ENCODE results near the gene GSDMA.

GSDMA gene

DNA sequence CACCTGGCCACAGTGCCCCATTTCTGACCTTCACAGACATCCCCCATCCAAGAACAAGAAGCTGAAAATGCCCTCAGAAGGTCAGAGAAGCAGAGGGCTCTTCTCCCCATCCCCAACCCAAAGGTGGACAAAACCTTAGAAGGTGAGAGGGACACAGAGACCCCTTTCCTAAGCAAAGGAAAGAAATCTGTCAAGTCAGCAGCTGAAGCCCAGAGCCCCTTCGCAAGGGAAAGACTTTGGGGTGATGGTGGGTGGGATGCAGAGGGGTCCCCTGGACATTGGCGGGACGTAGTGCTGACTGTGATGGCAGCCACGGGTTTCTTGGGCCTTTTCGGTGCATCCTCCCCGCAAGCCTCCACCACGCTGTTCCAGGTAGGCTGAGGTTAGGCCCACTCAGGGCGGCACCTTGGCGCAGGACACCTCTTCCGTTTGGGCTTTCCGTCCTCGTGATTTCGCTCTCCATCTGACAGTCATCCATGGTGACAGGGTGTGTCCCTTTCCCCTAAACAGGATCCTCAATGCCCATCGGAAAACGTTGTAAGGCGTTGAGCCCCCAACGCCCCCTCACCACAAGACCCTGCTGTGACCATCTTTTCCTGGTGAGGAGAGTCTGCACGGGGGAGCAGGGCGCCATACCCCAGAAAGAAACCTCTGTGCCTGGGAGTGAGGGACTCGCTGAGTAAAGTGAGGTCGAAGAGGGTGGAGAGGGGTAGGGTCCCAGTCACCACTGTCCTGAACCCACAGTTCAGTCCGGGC lies 10.7 kb upstream of the GSDMA start:
- no peaks in the 10 kb centered on the region for H3K36me3 ChIP-seq (ENCODE audit: insufficient read depth, low read length)
- H3K27me3 ChIP-seq (ENCODE audit: control insufficient read depth, insufficient read depth, low read length): no peaks in the 10 kb centered on the region
- no peaks in the 10 kb centered on the region for H3K9me3 ChIP-seq (replicated peaks; ENCODE audit: low read length)
- H3K9ac ChIP-seq (ENCODE audit: low read depth, low read length): peak overlapping the region; percentile 4
- H3K4me3 ChIP-seq (ENCODE audit: low read length): peak overlapping the region; percentile 48
- peaks cover 11% of the 10 kb centered on the region for H3K4me1 ChIP-seq (ENCODE audit: control insufficient read depth, insufficient read depth, low read length)
- H3K4me2 ChIP-seq (ENCODE audit: low read length): peak overlapping the region; percentile 76

DNA sequence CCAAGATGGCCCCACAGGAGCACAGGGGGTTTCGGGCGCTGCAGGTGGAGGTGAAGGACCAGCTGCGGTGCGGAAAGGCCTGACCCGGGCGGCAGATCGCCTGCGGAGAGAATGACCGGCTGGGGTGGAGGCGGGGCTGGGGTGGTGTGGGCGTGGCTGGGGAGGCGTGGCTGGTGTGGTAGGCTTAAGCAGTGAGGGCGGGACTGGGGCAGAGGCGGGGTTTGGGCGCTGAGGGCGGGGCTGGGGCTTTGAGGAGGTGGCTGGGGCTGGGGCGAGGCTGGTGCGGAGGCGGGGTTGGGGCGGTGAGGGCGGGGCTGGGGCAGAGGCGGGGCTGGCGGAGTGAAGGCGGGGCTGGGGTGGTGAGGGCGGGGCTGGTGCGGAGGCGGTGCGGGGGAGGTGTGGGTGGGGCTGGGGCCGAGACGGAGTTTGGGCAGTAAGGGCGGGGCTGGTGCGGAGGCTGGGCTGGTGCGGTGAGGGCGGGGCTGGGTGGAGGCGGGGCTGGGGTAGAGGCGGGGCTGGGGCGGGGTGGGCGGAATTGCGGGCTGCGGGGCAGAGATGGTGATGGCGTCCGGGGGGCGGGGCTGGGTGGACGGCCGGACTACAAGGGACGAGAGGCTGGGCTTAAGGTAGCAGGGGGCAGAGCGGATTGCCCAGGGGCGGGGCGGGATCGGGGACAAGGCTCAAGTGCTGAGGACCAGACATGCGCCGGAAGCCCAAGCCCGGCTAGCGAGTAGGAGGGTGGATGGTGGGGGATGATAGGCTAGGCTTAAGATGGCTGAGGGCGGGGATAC lies 9.9 kb upstream of the GSDMA start:
- Histone ChIP-seq H3K27me3 (ENCODE audit: control insufficient read depth, insufficient read depth, low read length) (no peaks in the 10 kb centered on the region), H3K9me3 (replicated peaks; ENCODE audit: low read length) (no peaks in the 10 kb centered on the region), H3K4me3 (ENCODE audit: low read length) (peak overlapping the region; percentile 71), H3K4me1 (ENCODE audit: control insufficient read depth, insufficient read depth, low read length) (peaks cover 11% of the 10 kb centered on the region), H3K9ac (ENCODE audit: low read depth, low read length) (peak overlapping the region; percentile 65), H3K36me3 (ENCODE audit: insufficient read depth, low read length) (no peaks in the 10 kb centered on the region), H3K4me2 (ENCODE audit: low read length) (peak overlapping the region; percentile 86)

DNA sequence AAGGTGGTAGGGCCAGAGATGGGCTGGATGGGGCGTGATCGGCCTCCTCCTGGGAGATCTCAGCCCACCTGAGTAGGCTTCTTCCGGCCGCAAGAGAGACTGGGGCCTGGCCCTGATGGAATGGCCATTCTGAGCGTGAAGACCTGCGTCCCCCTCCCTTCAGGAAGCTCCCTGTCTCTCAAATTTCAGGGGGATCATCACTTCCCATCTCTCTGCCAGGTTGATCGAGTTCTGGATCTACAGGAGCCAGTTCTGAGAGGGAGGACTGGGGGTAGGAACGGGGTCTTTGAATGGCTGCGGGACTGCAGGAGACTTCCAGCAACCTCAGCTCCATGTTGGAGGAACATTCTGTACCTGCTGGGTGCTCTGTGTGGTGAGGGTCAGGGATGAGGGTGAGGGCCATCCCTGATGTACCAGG lies 9.3 kb upstream of the GSDMA start:
- peaks cover 11% of the 10 kb centered on the region for H3K4me1 ChIP-seq (ENCODE audit: control insufficient read depth, insufficient read depth, low read length)
- H3K4me2 ChIP-seq (ENCODE audit: low read length): peak overlapping the region; percentile 86
- H3K27me3 ChIP-seq (ENCODE audit: control insufficient read depth, insufficient read depth, low read length): no peaks in the 10 kb centered on the region
- H3K9me3 ChIP-seq (replicated peaks; ENCODE audit: low read length): no peaks in the 10 kb centered on the region
- H3K4me3 ChIP-seq (ENCODE audit: low read length): peak overlapping the region; percentile 71
- no peaks in the 10 kb centered on the region for H3K36me3 ChIP-seq (ENCODE audit: insufficient read depth, low read length)
- peak overlapping the region; percentile 65 for H3K9ac ChIP-seq (ENCODE audit: low read depth, low read length)

DNA sequence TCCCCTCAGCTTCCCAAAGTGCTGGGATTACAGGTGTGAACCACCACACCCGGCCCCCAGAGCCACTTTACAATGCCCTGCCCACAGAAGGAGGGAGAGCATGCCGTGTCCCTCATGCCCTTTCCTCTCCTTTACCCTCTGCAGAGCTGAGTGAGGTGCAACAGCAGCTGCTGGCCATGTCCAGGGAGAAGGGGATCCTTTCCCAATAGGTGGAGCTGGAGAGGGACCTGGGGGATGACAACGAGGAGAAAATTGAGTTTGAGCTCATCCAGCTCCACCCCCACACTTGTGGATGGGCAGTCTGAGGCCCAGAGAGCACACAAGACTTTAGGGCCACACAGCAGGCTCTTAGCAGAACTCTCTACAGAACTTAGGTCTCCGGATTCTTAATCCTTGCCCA lies 7.9 kb upstream of the GSDMA start:
- peaks cover 13% of the 10 kb centered on the region for H3K4me1 ChIP-seq (ENCODE audit: control insufficient read depth, insufficient read depth, low read length)
- no peak overlapping the region for H3K4me2 ChIP-seq (ENCODE audit: low read length)
- H3K36me3 ChIP-seq (ENCODE audit: insufficient read depth, low read length): no peaks in the 10 kb centered on the region
- no peaks in the 10 kb centered on the region for H3K9me3 ChIP-seq (replicated peaks; ENCODE audit: low read length)
- H3K9ac ChIP-seq (ENCODE audit: low read depth, low read length): no peak overlapping the region
- H3K27me3 ChIP-seq (ENCODE audit: control insufficient read depth, insufficient read depth, low read length): no peaks in the 10 kb centered on the region
- no peak overlapping the region for H3K4me3 ChIP-seq (ENCODE audit: low read length)

DNA sequence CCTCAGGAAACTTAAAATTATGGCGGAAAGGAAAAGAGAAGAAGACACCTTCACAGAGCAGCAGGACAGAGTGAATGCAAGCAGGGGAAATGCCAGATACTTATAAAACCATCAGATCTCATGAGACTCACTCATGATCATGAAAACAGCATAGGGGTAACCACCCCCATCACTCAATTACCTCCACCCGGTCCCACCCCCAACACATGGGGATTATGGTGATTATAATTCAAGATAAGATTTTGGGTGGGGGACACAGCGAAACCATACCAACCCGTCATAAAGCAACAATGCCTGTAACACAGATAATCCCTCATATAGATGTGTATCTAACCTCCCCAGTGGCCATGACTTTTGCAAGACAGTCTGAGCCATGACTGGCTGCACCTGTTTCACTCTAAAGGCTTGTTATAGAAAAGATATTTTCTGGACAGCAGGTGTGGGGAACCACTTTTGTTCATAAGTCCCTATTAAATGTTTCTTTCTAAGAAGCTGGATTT lies 7.0 kb upstream of the GSDMA start:
- Histone ChIP-seq H3K9ac (ENCODE audit: low read depth, low read length) (no peak overlapping the region), H3K27me3 (ENCODE audit: control insufficient read depth, insufficient read depth, low read length) (peaks cover 6% of the 10 kb centered on the region), H3K4me1 (ENCODE audit: control insufficient read depth, insufficient read depth, low read length) (peaks cover 13% of the 10 kb centered on the region), H3K36me3 (ENCODE audit: insufficient read depth, low read length) (no peaks in the 10 kb centered on the region), H3K4me2 (ENCODE audit: low read length) (no peak overlapping the region), H3K4me3 (ENCODE audit: low read length) (no peak overlapping the region), H3K9me3 (replicated peaks; ENCODE audit: low read length) (no peaks in the 10 kb centered on the region)

DNA sequence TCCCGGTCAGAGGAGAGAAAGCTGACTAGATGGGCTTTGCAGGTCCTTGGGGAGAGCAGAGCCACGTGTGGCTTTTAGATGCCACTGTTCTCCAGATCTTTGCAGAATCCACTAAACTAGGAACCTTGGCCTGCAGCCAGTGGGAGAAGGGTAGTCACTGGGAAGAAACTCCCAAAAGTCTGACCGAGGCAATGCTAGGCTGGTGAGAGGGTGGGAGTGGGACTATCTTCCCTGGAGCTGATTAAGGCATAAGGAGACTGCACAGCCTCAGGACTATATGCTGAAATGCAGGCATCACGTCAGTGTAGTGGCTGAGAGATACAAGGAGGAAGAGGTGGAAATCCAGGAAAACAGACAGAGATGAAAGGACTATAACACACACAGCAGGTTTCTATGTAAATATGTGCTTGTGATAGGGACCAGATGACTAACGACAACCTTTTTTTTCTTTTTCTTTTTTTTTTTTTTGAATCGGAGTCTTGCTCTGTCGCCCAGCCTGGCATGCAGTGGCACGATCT lies 2.2 kb upstream of the GSDMA start:
- peaks cover 29% of the 10 kb centered on the region for H3K27me3 ChIP-seq (ENCODE audit: control insufficient read depth, insufficient read depth, low read length)

DNA sequence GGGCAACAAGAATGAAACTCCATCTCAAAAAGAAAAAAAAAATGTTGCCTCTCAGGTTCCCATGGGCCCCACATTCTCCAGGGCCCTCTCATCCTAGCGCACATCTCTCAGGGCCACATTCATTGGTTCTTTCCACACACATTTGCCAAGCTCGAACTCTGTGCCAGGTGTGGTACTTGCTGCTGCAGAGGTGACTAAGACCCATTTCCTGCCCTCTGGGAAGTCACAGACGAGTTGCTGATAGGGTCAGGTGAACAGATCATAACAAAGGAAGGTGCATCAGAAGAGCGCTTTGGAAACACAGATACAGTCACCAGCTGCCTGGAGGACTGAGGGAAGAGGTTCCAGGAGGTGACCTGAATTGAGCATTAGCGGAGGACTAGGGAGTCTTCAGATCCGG lies 1.0 kb downstream of the GSDMA start:
- Histone ChIP-seq H3K27me3 (ENCODE audit: control insufficient read depth, insufficient read depth, low read length) (peaks cover 44% of the 10 kb centered on the region), H3K36me3 (ENCODE audit: insufficient read depth, low read length) (no peaks in the 10 kb centered on the region), H3K4me1 (ENCODE audit: control insufficient read depth, insufficient read depth, low read length) (peaks cover 2% of the 10 kb centered on the region), H3K9me3 (replicated peaks; ENCODE audit: low read length) (no peaks in the 10 kb centered on the region), H3K9ac (ENCODE audit: low read depth, low read length) (no peak overlapping the region), H3K4me3 (ENCODE audit: low read length) (no peak overlapping the region), H3K4me2 (ENCODE audit: low read length) (no peak overlapping the region)

More for the DNA sequence above, 2.2 kb upstream of the GSDMA start:
- H3K9ac ChIP-seq (ENCODE audit: low read depth, low read length): no peak overlapping the region
- H3K4me3 ChIP-seq (ENCODE audit: low read length): no peak overlapping the region
- no peaks in the 10 kb centered on the region for H3K36me3 ChIP-seq (ENCODE audit: insufficient read depth, low read length)
- no peaks in the 10 kb centered on the region for H3K9me3 ChIP-seq (replicated peaks; ENCODE audit: low read length)
- H3K4me2 ChIP-seq (ENCODE audit: low read length): no peak overlapping the region
- peaks cover 2% of the 10 kb centered on the region for H3K4me1 ChIP-seq (ENCODE audit: control insufficient read depth, insufficient read depth, low read length)

DNA sequence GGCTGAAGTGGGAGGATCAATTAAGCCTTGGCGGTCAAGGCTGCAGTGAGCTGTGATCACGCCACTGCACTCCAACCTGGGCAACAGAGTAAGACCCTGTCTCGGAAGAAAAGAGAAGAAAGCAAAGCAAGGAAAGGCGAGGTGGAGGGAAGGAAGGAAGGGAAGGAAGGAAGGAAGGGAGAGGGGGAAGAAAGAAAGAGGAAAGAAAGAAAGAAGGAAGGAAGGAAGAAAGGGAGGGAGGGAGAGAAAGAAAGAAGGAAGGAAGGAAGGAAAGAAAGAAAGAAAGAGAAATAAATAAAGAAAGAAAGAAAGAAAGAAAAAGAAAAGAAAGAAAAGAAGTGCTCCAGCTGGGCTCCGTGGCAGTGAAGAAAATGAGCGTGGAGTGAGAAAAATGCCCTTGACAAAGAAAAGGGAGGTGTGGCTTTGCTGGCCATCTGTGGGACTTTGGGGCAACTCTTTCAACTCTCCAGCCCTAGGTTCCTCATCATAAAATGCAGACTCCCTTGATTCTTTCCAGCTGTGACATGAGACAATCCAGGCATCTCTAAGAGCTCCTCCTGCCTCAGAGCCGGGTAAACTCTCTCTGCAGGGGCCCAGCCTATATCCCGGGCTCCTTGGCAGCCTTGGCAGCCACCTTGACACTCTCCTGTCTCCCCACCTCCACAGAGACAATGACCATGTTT lies 2.4 kb downstream of the GSDMA start:
- Histone ChIP-seq H3K27me3 (ENCODE audit: control insufficient read depth, insufficient read depth, low read length) (peaks cover 55% of the 10 kb centered on the region), H3K4me3 (ENCODE audit: low read length) (no peak overlapping the region), H3K9ac (ENCODE audit: low read depth, low read length) (no peak overlapping the region), H3K4me2 (ENCODE audit: low read length) (no peak overlapping the region), H3K4me1 (ENCODE audit: control insufficient read depth, insufficient read depth, low read length) (no peaks in the 10 kb centered on the region), H3K36me3 (ENCODE audit: insufficient read depth, low read length) (no peaks in the 10 kb centered on the region), H3K9me3 (replicated peaks; ENCODE audit: low read length) (no peaks in the 10 kb centered on the region)

DNA sequence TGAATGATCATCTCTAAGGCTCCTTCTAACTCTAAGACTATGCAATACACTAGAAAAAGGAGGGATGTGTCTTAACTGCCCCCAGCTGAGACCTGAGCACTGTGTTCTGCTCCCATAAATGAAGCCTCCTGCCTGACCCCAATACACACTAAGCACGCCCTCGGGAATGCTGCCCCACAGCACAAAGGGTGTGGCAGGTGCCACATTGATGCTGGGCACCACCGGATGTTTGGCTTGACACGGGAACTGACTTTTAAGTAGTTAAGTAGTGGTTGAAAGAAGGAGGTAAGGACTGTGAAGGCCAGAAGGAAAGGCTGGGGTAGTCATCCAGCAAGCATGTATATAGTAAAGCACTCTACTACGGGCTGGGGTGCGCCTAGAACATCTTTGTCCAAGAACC lies 4.0 kb downstream of the GSDMA start:
- H3K9ac ChIP-seq (ENCODE audit: low read depth, low read length): no peak overlapping the region
- no peaks in the 10 kb centered on the region for H3K9me3 ChIP-seq (replicated peaks; ENCODE audit: low read length)
- no peaks in the 10 kb centered on the region for H3K4me1 ChIP-seq (ENCODE audit: control insufficient read depth, insufficient read depth, low read length)
- H3K4me2 ChIP-seq (ENCODE audit: low read length): no peak overlapping the region
- no peak overlapping the region for H3K4me3 ChIP-seq (ENCODE audit: low read length)
- H3K36me3 ChIP-seq (ENCODE audit: insufficient read depth, low read length): no peaks in the 10 kb centered on the region
- H3K27me3 ChIP-seq (ENCODE audit: control insufficient read depth, insufficient read depth, low read length): peaks cover 61% of the 10 kb centered on the region

DNA sequence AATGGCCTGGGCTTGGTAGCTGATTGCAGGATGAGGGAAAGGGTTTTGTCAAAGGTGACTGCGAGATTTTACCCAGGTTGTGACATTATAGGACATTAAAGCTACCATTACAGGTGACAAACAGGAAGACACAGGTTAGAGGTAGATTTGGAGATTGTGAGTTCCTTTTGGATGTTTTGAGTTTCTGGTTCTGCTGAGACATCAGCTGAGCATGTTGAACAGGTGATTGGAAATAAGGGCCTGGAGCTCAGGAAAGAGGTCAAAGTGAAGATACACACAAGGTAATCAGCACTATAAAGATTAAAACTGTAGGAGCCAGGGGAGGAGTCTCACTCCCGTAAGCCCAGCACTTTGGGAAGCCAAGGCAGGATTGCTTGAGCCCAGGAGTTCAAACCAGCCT lies 6.0 kb downstream of the GSDMA start:
- H3K4me2 ChIP-seq (ENCODE audit: low read length): no peak overlapping the region
- no peaks in the 10 kb centered on the region for H3K36me3 ChIP-seq (ENCODE audit: insufficient read depth, low read length)
- H3K9ac ChIP-seq (ENCODE audit: low read depth, low read length): no peak overlapping the region
- H3K9me3 ChIP-seq (replicated peaks; ENCODE audit: low read length): no peaks in the 10 kb centered on the region
- no peak overlapping the region for H3K4me3 ChIP-seq (ENCODE audit: low read length)
- H3K27me3 ChIP-seq (ENCODE audit: control insufficient read depth, insufficient read depth, low read length): peaks cover 63% of the 10 kb centered on the region
- no peaks in the 10 kb centered on the region for H3K4me1 ChIP-seq (ENCODE audit: control insufficient read depth, insufficient read depth, low read length)

DNA sequence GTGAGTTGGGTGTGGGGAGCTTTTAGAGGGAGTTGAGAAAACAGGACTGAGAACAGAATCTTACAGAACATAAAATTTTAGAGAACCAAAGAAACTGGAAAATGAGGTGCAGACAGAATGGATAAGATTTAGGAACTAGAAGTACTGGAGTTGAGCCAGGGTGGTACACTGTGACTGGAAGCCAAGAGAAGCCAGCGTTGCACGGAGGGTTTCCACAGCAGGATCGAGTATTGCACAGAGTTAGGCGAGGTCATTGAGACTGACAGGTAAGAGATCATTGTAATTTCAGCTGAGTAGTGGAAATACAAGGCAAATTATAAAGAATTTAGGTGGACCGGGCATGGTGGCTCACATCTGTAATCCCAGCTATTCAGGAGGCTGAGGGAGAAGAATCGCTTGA lies 6.6 kb downstream of the GSDMA start:
- H3K4me1 ChIP-seq (ENCODE audit: control insufficient read depth, insufficient read depth, low read length): no peaks in the 10 kb centered on the region
- no peak overlapping the region for H3K4me3 ChIP-seq (ENCODE audit: low read length)
- no peaks in the 10 kb centered on the region for H3K36me3 ChIP-seq (ENCODE audit: insufficient read depth, low read length)
- H3K9ac ChIP-seq (ENCODE audit: low read depth, low read length): no peak overlapping the region
- no peak overlapping the region for H3K4me2 ChIP-seq (ENCODE audit: low read length)
- H3K27me3 ChIP-seq (ENCODE audit: control insufficient read depth, insufficient read depth, low read length): peaks cover 63% of the 10 kb centered on the region
- no peaks in the 10 kb centered on the region for H3K9me3 ChIP-seq (replicated peaks; ENCODE audit: low read length)

Data from skeletal muscle satellite cell (primary cell).